Gastroesophageal sphincter (tissue), 3 donors: ENCODE results near the gene CDRT15.

ENCODE experiments used
- EP300 ChIP-seq: sonication (generic); formaldehyde crosslinking; IDR thresholded peaks from one replicate; pipeline ENCODE4 v1.6.1; 2017; ENCODE audit warnings: antibody characterized with exemption, mild to moderate bottlenecking
- POLR2A ChIP-seq, 2 donors: fragments of 450-650 bp; IDR thresholded peaks; one replicate each; pipeline ENCODE4 v1.6.1; 2017; ENCODE audit warnings: antibody characterized with exemption in 2 of 2, mild to moderate bottlenecking in 2 of 2, moderate library complexity in 1 of 2
- POLR2AphosphoS5 ChIP-seq: sonication (generic); formaldehyde crosslinking; IDR thresholded peaks from one replicate; pipeline ENCODE4 v1.6.1; 2017; ENCODE audit warnings: antibody characterized with exemption
- TF ChIP-seq, protein P1 (sequence below), 4 experiments: fragments of 200-600 bp in 2 of 4; fragments of 450-650 bp in 2 of 4; sonication (generic) in 1 of 4; IDR thresholded peaks; one replicate each; pipeline ENCODE4 v1.5.1; 2017 to 2019; ENCODE audit warnings: antibody characterized with exemption in 4 of 4, mild to moderate bottlenecking in 2 of 4, moderate library complexity in 2 of 4

DNA sequence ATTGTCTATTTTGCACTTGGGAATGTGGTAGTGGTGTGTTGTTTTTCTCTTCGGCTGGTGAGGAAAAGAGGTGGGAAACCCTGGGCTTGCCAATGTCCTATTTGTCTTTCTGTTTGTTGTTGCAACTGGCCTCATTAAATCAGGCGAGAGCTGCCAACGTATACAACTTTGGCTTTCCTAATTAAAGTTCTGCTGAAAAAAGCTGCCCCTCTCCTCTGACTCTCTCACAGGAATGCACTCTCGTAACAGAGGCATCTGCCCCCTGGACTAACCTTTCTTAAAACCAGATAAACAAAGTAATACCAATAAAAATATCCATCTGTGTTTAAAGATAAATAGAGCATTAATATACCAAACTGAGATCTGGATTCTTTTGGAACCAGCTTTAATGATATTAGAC, 7.8 kb downstream of the CDRT15 start:
- TF ChIP-seq, protein P1, sequence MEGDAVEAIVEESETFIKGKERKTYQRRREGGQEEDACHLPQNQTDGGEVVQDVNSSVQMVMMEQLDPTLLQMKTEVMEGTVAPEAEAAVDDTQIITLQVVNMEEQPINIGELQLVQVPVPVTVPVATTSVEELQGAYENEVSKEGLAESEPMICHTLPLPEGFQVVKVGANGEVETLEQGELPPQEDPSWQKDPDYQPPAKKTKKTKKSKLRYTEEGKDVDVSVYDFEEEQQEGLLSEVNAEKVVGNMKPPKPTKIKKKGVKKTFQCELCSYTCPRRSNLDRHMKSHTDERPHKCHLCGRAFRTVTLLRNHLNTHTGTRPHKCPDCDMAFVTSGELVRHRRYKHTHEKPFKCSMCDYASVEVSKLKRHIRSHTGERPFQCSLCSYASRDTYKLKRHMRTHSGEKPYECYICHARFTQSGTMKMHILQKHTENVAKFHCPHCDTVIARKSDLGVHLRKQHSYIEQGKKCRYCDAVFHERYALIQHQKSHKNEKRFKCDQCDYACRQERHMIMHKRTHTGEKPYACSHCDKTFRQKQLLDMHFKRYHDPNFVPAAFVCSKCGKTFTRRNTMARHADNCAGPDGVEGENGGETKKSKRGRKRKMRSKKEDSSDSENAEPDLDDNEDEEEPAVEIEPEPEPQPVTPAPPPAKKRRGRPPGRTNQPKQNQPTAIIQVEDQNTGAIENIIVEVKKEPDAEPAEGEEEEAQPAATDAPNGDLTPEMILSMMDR (IDR thresholded peaks at IDR 0.05), result no peak
- no peak for TF ChIP-seq POLR2A (IDR thresholded peaks at IDR 0.05)
- TF ChIP-seq EP300, result no peak
- TF ChIP-seq POLR2AphosphoS5, result no peak
